MM.1S (cell line): ENCODE data around the gene HEPACAM2.

ENCODE experiments used
- DNase-seq: peaks from one replicate; pipeline ENCODE4 v3.0.0-alpha.2; 2015
- H2AFZ ChIP-seq: fragments of 300-600 bp; sonication (generic); 2 replicates; pipeline ENCODE4 v1.6.0; 2016; ENCODE audit warnings: antibody characterized with exemption, low read length
- H3F3A ChIP-seq: fragments of 300-600 bp; sonication (generic); 2 replicates; pipeline ENCODE4 v1.6.1; 2016; ENCODE audit warnings: mild to moderate bottlenecking, antibody characterized with exemption, low read length, moderate library complexity, mixed read lengths; ENCODE audit not compliant: insufficient read depth
- H3K27ac ChIP-seq: fragments of 300-600 bp; sonication (generic); 2 replicates; pipeline ENCODE4 v1.5.1; 2016; ENCODE audit warnings: mild to moderate bottlenecking, low read length
- H3K27me3 ChIP-seq: fragments of 300-600 bp; sonication (generic); replicated peaks from 2 replicates; pipeline ENCODE4 v1.6.0; 2016; ENCODE audit warnings: low read length; ENCODE audit not compliant: insufficient read depth
- H3K36me3 ChIP-seq: fragments of 300-600 bp; sonication (generic); replicated peaks from 2 replicates; pipeline ENCODE4 v1.6.1; 2016; ENCODE audit warnings: mild to moderate bottlenecking, low read length, mixed read lengths; ENCODE audit not compliant: insufficient read depth
- H3K4me1 ChIP-seq: fragments of 300-600 bp; sonication (generic); 2 replicates; pipeline ENCODE4 v1.6.1; 2016; ENCODE audit warnings: low read length, mixed read lengths
- H3K4me2 ChIP-seq: fragments of 300-600 bp; sonication (generic); 2 replicates; pipeline ENCODE4 v1.6.0; 2016; ENCODE audit warnings: low read depth, low read length
- H3K4me3 ChIP-seq: fragments of 300-600 bp; sonication (generic); 2 replicates; pipeline ENCODE4 v1.5.1; 2016; ENCODE audit warnings: low read length, mixed read lengths
- H3K79me2 ChIP-seq: fragments of 300-600 bp; sonication (generic); 2 replicates; pipeline ENCODE4 v1.6.1; 2016; ENCODE audit warnings: mixed run types, low read length, mixed read lengths
- H3K9ac ChIP-seq: fragments of 300-600 bp; sonication (generic); 2 replicates; pipeline ENCODE4 v1.6.1; 2016; ENCODE audit warnings: low read length, mixed read lengths
- H3K9me2 ChIP-seq: fragments of 300-600 bp; sonication (generic); replicated peaks from 2 replicates; pipeline ENCODE4 v1.6.1; 2016; ENCODE audit warnings: mild to moderate bottlenecking, low read length, mixed read lengths; ENCODE audit not compliant: insufficient read depth
- H3K9me3 ChIP-seq: fragments of 300-600 bp; sonication (generic); replicated peaks from 2 replicates; pipeline ENCODE4 v1.6.1; 2016; ENCODE audit warnings: mild to moderate bottlenecking, low read length, mixed read lengths; ENCODE audit not compliant: insufficient read depth
- H4K20me1 ChIP-seq: fragments of 300-600 bp; sonication (generic); 2 replicates; pipeline ENCODE4 v1.6.1; 2016; ENCODE audit warnings: mild to moderate bottlenecking, low read length, moderate library complexity, mixed read lengths; ENCODE audit not compliant: insufficient read depth
- EZH2 ChIP-seq: fragments of 300-600 bp; sonication (generic); optimal IDR thresholded peaks from 2 replicates; pipeline ENCODE3; 2017; ENCODE audit warnings: low read depth, mild to moderate bottlenecking, antibody characterized with exemption, low read length, mixed read lengths
- EZH2phosphoT487 ChIP-seq: fragments of 300-600 bp; sonication (generic); IDR thresholded peaks from 2 replicates; pipeline ENCODE4 v1.6.1; 2018; ENCODE audit warnings: antibody characterized with exemption, low read length
- TF ChIP-seq, protein P1 (sequence below): fragments of 300-600 bp; sonication (generic); IDR thresholded peaks from 2 replicates; pipeline ENCODE4 v1.5.1; 2016; ENCODE audit warnings: antibody characterized with exemption, low read length, mixed read lengths

The HEPACAM2 gene

DNA sequence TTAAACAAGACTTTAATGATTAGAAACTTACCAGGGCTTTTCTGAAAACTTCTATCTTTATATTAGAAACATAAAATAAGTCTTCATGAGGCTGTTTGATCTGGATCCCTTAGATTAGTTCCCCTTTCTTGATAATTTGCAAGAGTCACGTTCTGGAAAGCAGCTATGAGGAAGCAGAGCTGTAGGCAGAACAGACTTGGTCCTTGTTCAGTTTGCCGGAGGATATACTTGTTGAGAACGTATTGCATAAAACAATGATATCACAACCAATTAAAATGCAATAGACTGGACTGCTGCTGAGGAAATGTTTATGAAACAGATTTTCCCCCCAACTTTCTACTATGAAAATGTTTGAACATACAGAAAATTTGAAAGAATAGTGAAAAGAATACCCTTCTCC lies 80.9 kb downstream of the HEPACAM2 start:
- peaks cover 35% of the 10 kb centered on the region for H3K79me2 ChIP-seq
- H3K4me1 ChIP-seq: peaks cover 12% of the 10 kb centered on the region
- no peak overlapping the region for H2AFZ ChIP-seq
- H3K4me2 ChIP-seq: no peak overlapping the region
- no peak for DNase-seq
- no peaks in the 10 kb centered on the region for H3K9me2 ChIP-seq
- H4K20me1 ChIP-seq: no peaks in the 10 kb centered on the region
- no peaks in the 10 kb centered on the region for H3K9me3 ChIP-seq
- peaks cover 23% of the 10 kb centered on the region; the same call in 1 of the 2 replicates for H3K36me3 ChIP-seq
- no peaks in the 10 kb centered on the region for H3K27me3 ChIP-seq
- H3K4me3 ChIP-seq: no peak overlapping the region
- H3K9ac ChIP-seq: no peak overlapping the region
- peaks cover 14% of the 10 kb centered on the region for H3F3A ChIP-seq
- TF ChIP-seq, protein P1, sequence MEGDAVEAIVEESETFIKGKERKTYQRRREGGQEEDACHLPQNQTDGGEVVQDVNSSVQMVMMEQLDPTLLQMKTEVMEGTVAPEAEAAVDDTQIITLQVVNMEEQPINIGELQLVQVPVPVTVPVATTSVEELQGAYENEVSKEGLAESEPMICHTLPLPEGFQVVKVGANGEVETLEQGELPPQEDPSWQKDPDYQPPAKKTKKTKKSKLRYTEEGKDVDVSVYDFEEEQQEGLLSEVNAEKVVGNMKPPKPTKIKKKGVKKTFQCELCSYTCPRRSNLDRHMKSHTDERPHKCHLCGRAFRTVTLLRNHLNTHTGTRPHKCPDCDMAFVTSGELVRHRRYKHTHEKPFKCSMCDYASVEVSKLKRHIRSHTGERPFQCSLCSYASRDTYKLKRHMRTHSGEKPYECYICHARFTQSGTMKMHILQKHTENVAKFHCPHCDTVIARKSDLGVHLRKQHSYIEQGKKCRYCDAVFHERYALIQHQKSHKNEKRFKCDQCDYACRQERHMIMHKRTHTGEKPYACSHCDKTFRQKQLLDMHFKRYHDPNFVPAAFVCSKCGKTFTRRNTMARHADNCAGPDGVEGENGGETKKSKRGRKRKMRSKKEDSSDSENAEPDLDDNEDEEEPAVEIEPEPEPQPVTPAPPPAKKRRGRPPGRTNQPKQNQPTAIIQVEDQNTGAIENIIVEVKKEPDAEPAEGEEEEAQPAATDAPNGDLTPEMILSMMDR: no peak
- TF ChIP-seq EZH2 (no peak), EZH2phosphoT487 (no peak)
- no peak overlapping the region for H3K27ac ChIP-seq

DNA sequence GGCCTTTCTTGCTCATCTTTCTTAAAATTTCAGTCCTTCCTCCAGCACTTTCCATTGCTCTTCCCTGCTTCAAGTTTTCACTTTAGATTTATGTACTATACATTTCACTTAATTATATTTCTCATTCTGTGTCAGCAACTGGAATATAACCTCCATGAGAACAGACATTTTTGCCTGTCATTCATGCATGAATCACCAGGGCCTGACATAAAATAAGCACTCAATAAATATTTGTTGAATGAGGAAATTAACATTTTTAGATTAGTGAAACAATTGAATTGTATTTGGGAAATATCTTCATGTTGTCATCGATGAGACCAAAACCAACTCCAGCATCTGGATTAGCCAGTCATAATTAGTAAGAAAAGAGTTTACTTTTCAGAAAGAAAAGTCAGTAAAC lies 84.1 kb downstream of the HEPACAM2 start:
- Histone ChIP-seq H3F3A (peaks cover 3% of the 10 kb centered on the region; the same call in 1 of the 2 replicates), H2AFZ (no peak overlapping the region), H3K4me2 (no peak overlapping the region), H3K9me3 (no peaks in the 10 kb centered on the region), H3K27me3 (no peaks in the 10 kb centered on the region), H3K36me3 (peaks cover 31% of the 10 kb centered on the region; the same call in 1 of the 2 replicates), H4K20me1 (no peaks in the 10 kb centered on the region), H3K4me3 (no peak overlapping the region), H3K79me2 (peaks cover 25% of the 10 kb centered on the region), H3K4me1 (peaks cover 7% of the 10 kb centered on the region), H3K27ac (no peak overlapping the region), H3K9me2 (no peaks in the 10 kb centered on the region), H3K9ac (no peak overlapping the region)
- TF ChIP-seq EZH2 (no peak), EZH2phosphoT487 (no peak)
- TF ChIP-seq, protein P1: no peak
- no peak for DNase-seq

- Histone ChIP-seq H3K27ac (no peak overlapping the region), H3K9me2 (no peaks in the 10 kb centered on the region), H3K4me3 (no peak overlapping the region), H3K9ac (no peak overlapping the region), H3K27me3 (no peaks in the 10 kb centered on the region), H4K20me1 (no peaks in the 10 kb centered on the region), H3K36me3 (peaks cover 44% of the 10 kb centered on the region), H3K9me3 (no peaks in the 10 kb centered on the region), H2AFZ (no peak overlapping the region), H3K79me2 (peaks cover 10% of the 10 kb centered on the region), H3F3A (no peaks in the 10 kb centered on the region), H3K4me1 (peaks cover 2% of the 10 kb centered on the region), H3K4me2 (no peak overlapping the region)
- no peak for DNase-seq
- TF ChIP-seq EZH2 (no peak), EZH2phosphoT487 (no peak)
- TF ChIP-seq, protein P1: no peak
Measured at GRCh38 chr7:93140582-93141191, 85.6 kb downstream of the HEPACAM2 start.
